ENCODE data around the gene RHOG.
"Not testable (repeated sequence)": the region's sequence is repeated elsewhere in the genome, so short reads cannot be mapped to it uniquely, and the experiment has no call there.

The RHOG gene

GRCh38 chr11:3795131-3796001 lies 45.4 kb downstream of the RHOG start:
- TF ChIP-seq TAF1 (IDR thresholded peaks at IDR 0.05; ENCODE audit: low read depth, low read length) (no peak), PAX5 (IDR thresholded peaks at IDR 0.05; ENCODE audit: insufficient read depth, low read length, severe bottlenecking) (no peak), SPI1 (IDR thresholded peaks at IDR 0.05; ENCODE audit: low read depth, low read length) (no peak), POU2F2 (IDR thresholded peaks at IDR 0.05; ENCODE audit: low read depth, low read length) (no peak), POLR2AphosphoS5 (IDR thresholded peaks at IDR 0.05; ENCODE audit: low read depth, low read length) (no peak), POLR2A (IDR thresholded peaks at IDR 0.05; ENCODE audit: low read depth, low read length) (no peak)
- FAIRE-seq: no peak
- DNase-seq (ENCODE audit: insufficient read length, low spot score): no peak

- DNase-seq (ENCODE audit: insufficient read length, low spot score); FAIRE-seq: not testable (repeated sequence)
Measured at GRCh38 chr11:3794387-3794786, 46.4 kb downstream of the RHOG start.

DNA sequence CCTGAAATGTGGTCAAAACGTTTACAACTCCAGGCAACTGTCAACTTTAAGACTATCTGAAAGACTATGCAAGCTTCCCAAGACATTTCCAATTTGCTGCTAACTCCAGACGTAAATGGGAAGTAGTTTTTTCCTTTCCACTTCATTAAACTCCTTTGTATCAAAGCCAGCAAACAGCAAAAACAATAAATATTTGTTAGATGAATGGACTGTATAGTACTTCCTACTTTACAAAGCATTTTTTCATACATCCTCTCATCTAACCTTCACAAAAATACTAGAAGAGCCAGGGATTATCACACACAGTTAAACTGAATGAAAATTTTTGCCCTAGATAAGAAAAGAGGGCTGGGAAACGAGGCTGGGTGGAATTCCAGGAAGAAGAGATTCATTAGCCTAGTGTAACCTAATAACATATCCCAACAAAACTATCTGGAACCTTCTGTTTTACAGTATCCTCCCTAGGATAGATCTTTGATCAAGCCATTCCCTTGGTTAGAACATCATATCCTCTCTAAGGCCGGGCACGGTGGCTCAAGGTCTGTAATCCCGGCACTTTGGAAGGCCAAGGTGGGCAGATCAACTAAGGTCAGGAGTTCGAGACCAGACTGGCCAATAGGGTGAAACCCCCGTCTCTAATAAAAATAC lies 53.9 kb downstream of the RHOG start:
- TF ChIP-seq POLR2AphosphoS5 (IDR thresholded peaks at IDR 0.05; ENCODE audit: low read depth, low read length) (no peak), PAX5 (IDR thresholded peaks at IDR 0.05; ENCODE audit: insufficient read depth, low read length, severe bottlenecking) (no peak), POU2F2 (IDR thresholded peaks at IDR 0.05; ENCODE audit: low read depth, low read length) (no peak), POLR2A (IDR thresholded peaks at IDR 0.05; ENCODE audit: low read depth, low read length) (no peak), TAF1 (IDR thresholded peaks at IDR 0.05; ENCODE audit: low read depth, low read length) (no peak), SPI1 (IDR thresholded peaks at IDR 0.05; ENCODE audit: low read depth, low read length) (no peak)
- no peak for DNase-seq (ENCODE audit: insufficient read length, low spot score)
- FAIRE-seq: no peak

- no peak for FAIRE-seq
- no peak for DNase-seq (ENCODE audit: insufficient read length, low spot score)
- TF ChIP-seq POLR2AphosphoS5 (IDR thresholded peaks at IDR 0.05; ENCODE audit: low read depth, low read length): no peak
- TF ChIP-seq TAF1 (IDR thresholded peaks at IDR 0.05; ENCODE audit: low read depth, low read length): no peak
- no peak for TF ChIP-seq PAX5 (IDR thresholded peaks at IDR 0.05; ENCODE audit: insufficient read depth, low read length, severe bottlenecking)
- no peak for TF ChIP-seq POLR2A (IDR thresholded peaks at IDR 0.05; ENCODE audit: low read depth, low read length)
- peak; percentile 36; the same call in 1 of the 2 replicates for TF ChIP-seq SPI1 (IDR thresholded peaks at IDR 0.05; ENCODE audit: low read depth, low read length)
Measured at GRCh38 chr11:3783611-3784010, 57.1 kb downstream of the RHOG start.

DNA sequence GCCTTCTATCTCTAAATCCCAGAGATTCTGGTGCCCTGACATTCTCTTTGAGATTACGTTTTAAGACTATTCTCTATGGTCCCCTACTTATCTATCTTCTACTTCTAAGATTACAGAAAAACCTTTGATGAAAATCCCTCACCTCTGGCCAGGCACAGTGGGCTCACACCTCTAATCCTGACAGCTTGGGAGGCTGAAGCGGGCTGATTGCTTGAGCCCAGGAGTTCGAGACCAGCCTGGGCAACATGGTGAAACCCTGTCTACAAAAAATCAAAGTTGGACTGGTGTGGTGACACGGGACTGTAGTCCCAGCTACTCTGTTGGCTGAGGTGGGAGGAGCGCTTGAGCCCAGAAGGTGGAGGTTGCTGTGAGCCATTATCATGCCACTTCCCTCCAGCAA lies 57.8 kb downstream of the RHOG start:
- 0 out of 2 replicates have a peak, but pooled peaks have one; percentile 11 for TF ChIP-seq SPI1 (IDR thresholded peaks at IDR 0.05; ENCODE audit: low read depth, low read length)
- no peak for TF ChIP-seq TAF1 (IDR thresholded peaks at IDR 0.05; ENCODE audit: low read depth, low read length)
- FAIRE-seq (no peak), DNase-seq (ENCODE audit: insufficient read length, low spot score) (no peak)

- peak; percentile 47 for FAIRE-seq
- TF ChIP-seq SPI1 (IDR thresholded peaks at IDR 0.05; ENCODE audit: low read depth, low read length): peak; percentile 43; the same call in 1 of the 2 replicates
- no peak for TF ChIP-seq POLR2AphosphoS5 (IDR thresholded peaks at IDR 0.05; ENCODE audit: low read depth, low read length)
- DNase-seq (ENCODE audit: insufficient read length, low spot score): no peak
Measured at GRCh38 chr11:3781423-3781822, 59.3 kb downstream of the RHOG start.

Data from GM12891 (cell line).